ENCODE results near the gene SELENON.

DNA sequence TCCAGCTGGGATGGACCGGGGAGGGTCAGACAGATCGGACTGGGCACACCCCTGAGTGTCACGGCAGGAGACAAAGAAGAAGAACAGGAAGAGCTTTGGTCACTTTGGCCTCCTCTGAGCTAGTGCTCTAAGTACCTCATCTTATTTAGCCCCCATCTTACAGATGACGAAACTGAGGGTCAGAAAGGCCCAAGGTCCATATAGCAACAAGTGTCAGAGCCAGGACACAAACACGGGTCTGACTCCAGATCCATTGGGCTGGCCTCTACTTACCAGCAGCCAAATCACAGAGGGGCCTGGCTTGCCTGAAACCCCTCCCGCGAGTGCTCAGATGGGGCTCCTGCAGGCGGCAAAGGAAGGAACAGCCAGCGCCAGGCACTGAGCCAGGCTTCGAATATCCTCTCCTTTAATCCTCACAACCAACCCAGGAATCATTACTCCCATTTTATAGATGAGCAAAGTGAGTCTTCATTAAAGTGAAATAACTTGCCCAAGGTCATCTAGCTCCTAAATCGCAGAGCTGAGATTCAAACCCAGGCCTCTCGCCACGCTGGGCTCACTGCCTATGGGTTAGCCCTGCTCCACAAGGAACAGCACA is 25.7 kb upstream of the SELENON start:
- TF ChIP-seq, protein P1, sequence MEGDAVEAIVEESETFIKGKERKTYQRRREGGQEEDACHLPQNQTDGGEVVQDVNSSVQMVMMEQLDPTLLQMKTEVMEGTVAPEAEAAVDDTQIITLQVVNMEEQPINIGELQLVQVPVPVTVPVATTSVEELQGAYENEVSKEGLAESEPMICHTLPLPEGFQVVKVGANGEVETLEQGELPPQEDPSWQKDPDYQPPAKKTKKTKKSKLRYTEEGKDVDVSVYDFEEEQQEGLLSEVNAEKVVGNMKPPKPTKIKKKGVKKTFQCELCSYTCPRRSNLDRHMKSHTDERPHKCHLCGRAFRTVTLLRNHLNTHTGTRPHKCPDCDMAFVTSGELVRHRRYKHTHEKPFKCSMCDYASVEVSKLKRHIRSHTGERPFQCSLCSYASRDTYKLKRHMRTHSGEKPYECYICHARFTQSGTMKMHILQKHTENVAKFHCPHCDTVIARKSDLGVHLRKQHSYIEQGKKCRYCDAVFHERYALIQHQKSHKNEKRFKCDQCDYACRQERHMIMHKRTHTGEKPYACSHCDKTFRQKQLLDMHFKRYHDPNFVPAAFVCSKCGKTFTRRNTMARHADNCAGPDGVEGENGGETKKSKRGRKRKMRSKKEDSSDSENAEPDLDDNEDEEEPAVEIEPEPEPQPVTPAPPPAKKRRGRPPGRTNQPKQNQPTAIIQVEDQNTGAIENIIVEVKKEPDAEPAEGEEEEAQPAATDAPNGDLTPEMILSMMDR (IDR thresholded peaks at IDR 0.05): no peak
- no peak for TF ChIP-seq POLR2AphosphoS5 (IDR thresholded peaks at IDR 0.05; ENCODE audit: low read depth, low read length)
- TF ChIP-seq, protein P2, sequence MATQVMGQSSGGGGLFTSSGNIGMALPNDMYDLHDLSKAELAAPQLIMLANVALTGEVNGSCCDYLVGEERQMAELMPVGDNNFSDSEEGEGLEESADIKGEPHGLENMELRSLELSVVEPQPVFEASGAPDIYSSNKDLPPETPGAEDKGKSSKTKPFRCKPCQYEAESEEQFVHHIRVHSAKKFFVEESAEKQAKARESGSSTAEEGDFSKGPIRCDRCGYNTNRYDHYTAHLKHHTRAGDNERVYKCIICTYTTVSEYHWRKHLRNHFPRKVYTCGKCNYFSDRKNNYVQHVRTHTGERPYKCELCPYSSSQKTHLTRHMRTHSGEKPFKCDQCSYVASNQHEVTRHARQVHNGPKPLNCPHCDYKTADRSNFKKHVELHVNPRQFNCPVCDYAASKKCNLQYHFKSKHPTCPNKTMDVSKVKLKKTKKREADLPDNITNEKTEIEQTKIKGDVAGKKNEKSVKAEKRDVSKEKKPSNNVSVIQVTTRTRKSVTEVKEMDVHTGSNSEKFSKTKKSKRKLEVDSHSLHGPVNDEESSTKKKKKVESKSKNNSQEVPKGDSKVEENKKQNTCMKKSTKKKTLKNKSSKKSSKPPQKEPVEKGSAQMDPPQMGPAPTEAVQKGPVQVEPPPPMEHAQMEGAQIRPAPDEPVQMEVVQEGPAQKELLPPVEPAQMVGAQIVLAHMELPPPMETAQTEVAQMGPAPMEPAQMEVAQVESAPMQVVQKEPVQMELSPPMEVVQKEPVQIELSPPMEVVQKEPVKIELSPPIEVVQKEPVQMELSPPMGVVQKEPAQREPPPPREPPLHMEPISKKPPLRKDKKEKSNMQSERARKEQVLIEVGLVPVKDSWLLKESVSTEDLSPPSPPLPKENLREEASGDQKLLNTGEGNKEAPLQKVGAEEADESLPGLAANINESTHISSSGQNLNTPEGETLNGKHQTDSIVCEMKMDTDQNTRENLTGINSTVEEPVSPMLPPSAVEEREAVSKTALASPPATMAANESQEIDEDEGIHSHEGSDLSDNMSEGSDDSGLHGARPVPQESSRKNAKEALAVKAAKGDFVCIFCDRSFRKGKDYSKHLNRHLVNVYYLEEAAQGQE (IDR thresholded peaks at IDR 0.05; ENCODE audit: insufficient read depth in 1 of 2, low read depth in 2 of 2, low read length in 1 of 2): no peak
- TF ChIP-seq TCF7L2 (IDR thresholded peaks at IDR 0.05; ENCODE audit: low read depth, low read length): no peak
